ENCODE data around the gene IL1RAPL2.

- no peak for TF ChIP-seq EZH2phosphoT487 (IDR thresholded peaks at IDR 0.05; ENCODE audit: low read depth)
- TF ChIP-seq CTCF (IDR thresholded peaks at IDR 0.05; ENCODE audit: low read depth, low read length), result no peak
Observed at GRCh38 chrX:104665691-104666090, 99.7 kb downstream of the IL1RAPL2 start.

All from OCI-LY3 (cell line).